NCI-H345 treated with DMSO at 0.1 percent for 48 hours (cell line): ENCODE data around the gene RSRP1.
"Not testable (repeated sequence)": the region's sequence is repeated elsewhere in the genome, so short reads cannot be mapped to it uniquely, and the experiment has no call there.

Source experiments
- DNase-seq: peaks from one replicate; lab custom pipeline; 2025; ENCODE audit not compliant: unreplicated experiment; lab: John Stamatoyannopoulos, UW

Gene RSRP1

DNA sequence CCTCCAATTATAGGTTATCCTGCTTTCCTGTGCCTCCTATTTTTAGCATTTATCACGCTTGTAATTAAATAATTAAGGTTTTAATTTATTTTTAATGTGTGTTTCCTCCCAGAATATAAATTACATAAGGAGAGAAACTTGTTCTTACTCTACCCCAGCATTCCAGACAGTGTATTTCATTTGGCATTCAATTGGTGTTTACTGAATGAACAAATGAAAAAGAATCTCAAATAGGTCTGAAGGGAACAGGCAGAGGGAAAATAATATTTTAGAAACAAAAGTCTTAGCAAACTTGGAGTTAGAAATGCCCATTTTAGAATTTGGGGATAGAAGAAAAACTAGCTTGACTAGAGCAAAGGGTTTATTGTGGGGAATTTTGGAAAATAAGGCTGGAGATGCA lies 9.9 kb upstream of the RSRP1 start:
- DNase-seq = no peak

DNA sequence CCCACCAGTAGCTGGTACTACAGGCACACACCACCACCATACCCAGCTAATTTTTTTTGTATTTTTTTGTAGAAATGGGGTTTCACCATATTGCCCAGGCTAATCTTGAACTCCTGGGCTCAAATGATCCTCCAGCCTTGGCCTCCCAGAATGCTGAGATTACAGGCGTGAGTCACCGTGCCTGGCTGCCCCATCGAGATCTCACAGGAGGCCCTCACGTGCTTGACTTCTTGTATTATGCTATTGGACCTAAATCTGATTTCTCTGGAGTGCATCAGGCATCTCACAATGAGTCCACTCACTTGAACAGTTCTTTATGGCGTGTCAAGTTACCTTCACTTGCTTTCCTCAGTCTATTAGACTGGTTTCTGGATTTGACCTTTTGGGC lies 9.3 kb upstream of the RSRP1 start:
- no peak for DNase-seq

DNA sequence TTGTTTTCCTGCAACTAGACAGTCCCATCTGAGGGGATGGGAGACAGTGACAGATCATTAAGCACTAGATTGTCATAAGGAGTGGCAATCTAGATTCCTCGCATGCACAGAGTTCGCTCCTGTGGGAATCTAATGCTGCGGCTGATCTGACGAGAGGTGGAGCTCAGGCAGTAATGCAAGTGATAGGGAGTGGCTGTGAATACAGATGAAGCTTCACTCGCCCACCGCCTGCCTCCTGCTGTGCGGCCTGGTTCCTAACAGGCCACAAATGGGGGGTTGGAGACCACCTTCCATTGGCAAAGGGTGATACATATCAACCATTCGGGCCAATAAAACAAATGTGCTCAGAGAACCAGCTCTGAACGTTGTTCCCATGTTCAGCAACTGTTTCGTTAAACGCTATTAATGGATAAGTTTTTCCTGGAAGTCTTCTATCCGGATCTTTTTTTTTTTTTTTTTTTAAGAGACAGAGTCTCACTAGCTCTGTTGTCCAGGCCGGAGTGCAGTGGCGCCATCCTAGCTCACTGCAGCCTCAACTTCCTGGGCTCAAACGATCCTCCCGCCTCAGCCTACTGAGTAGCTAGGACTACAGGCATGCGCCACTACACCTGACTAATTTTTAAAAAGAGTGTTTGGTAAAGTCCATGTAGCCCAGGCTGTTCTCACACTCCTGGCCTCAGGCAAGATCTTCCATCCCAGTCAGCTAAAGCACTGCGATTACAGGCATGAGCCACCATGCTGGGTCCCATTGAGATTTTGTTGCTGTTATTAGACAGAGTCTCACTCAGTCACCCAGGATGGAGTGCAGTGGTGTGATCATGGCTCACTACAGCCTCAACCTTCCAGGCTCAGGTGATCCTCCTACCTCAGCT lies 8.7 kb upstream of the RSRP1 start:
- no peak for DNase-seq

GRCh38 chr1:25253911-25254310 lies 6.7 kb upstream of the RSRP1 start:
- no peak for DNase-seq

DNA sequence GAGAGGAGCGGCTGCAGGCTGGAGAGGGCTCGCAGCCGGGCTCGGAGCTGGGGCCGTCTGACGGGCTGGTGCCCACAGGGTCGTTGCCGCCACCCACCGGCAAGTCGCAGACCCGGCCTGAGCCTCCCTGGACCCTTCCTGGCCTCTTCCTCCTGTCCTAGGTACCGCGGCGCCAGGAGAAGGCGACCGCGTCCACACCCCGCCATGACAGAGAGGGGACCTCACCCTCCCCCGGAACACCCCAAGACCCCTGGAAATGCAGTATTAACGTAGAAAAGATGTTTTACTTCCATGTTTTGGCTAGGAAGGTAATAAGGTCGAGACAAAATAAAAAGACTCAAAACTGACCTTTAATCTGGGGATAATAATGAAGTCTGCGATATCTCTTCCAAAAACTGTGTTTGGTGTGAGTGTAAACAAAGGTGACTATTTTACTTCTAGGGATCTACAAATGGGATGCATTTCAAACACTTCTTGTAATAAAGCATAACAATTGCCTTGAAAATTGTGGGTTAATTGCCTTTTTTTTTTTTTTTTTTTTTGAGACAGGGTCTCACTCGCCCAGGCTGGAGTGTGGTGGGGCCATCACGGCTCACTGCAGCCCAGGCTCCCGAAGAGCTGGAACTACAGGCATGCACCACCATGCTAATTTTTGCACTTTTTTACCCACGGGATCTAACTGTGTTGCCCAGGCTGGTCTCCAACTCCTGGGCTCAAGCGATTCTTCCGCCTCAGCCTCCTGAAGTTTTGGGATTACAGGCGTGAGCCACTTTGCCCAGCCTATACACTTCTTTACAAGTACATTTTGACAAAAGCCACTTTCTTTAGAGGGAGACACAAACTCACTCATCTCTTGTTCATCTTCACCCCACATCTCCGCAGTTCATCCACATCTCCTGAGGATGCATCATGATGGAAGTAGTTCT lies 838 bp upstream of the RSRP1 start:
- no peak for DNase-seq

- DNase-seq = no peak
Measured at GRCh38 chr1:25246600-25247023, 642 bp downstream of the RSRP1 start.

DNA sequence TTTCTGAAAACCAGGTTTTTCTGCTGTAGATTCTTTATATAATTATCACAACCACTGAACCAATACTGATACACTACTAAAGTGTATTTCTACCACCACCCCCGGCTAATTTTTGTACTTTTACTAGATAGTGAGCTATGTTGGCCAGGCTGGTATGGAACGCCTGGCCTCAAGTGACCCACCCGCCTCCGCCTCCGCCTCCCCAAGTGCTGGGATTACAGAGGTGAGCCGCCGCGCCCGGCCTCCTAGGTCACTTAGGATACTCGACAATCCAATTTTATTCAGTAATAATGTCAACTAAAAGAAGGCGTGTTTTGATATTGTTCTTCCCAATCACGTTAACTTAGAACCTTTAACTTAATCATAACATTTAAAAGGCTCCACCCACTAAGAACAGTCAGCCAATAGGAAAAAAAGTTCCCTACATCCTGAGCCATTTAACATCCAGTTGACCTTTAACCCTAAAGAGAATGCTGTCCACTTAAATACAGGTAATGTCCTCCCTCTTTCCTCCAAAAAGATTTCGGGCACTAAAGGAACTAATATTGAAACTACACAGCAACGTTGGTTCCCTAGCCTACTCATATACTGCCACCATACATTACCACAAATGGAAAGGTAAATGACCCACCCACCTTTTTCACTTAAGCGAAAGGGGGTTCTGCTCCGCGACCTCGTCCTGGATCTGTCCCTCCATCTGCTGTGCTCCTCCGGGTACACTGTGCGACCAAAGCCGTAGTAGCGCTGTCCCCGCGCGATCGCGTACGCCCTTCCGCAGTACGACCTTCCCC lies 1.2 kb downstream of the RSRP1 start:
- no peak for DNase-seq

DNA sequence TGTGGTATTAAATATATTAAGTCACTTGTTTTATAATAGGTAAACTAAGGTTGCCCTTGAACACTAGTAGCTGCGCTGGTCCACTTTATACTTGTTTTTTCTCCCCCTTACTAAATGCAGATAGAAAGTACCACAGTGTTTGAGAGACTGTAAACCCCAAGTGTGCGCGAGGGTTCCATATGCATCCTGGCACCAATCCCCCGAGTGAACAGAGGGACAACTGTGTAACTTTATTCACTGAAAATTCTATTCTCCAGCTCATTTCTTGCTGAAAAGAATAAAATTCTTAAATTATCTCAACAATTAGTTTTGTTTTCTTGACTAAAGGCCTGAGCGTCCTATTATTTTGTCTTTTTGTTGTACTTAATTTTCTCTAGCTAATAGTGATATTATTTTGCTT lies 1.9 kb downstream of the RSRP1 start:
- DNase-seq = no peak

- DNase-seq = no peak
Measured at GRCh38 chr1:25243907-25244306, 3.3 kb downstream of the RSRP1 start.

DNA sequence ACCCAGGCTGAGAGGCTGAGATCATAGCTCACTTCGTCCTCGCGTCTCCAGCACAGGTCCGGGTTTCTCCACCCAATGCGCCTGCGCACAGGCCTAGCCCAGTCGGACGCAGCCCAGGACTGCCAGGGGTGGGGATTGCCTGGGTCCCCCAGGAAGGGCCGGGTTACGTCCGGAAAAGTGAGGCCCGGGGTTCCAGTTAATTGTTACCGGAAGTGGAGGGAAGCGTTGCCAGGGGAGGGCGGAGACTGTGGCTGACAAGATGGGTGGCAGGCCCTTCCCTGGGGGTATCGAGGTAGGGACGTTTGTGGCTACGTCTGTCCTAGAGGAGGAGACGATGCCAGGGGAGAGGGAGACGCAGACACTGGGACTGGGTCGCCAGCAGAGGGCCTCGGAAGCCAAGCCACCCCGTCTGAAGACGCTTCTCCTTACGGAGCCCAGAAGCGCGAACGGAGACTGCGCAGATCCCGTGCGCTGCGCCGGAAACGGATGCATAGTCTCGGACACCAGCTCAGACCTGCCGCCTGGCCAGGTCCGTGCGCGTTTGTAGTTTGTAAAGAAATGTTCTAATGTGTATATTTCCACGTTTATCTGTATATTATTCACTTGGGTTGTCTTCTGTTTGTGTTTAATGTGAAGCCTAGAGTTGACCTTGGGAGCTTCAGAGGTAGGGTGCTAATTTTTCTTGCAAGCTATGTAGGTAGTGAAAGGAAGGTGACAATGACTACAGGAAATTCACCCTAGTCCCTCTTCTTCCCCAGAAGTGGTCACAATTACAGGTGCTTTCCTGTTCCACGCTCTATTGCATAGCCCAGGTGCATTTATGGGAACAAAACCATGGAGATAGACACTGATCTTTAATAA lies 7.3 kb downstream of the RSRP1 start:
- peak; percentile 87 for DNase-seq

DNA sequence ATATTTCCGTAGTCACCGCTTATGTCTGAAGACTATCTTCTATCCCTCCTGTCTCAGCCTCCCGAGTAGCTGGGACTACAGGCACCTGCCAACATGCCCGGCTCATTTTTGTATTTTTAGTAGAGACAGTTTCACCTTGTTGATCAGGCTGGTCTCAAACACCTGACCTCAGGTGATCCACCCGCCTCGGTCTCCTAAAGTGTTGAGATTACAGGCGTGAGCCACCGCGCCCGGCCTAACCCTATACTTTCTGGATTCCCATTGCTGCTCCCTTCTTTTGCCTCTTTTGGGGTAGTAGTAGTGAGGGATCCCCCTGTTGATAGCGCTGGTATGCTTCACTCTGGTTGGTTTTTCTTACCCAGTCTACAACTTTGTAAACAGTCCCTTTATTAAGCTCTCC lies 9.2 kb downstream of the RSRP1 start:
- DNase-seq = no peak

DNA sequence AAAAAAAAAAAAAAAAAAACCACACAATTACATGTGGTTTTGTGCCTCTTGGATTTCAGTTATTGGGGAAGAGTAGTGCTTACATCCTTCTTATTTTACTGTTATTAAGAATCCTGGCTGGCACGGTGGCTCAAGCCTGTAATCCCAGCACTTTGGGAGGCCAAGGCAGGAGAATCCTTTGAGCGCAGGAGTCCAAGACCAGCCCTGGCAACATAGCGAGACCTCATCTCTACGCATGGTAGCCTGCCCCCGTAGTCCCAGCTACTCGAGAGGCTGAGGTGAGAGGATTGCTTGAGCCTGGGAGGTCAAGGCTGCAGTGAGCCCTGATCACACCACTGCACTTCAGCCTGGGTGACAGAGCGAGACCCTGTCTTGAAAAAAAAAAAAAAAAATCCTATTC lies 11.0 kb downstream of the RSRP1 start:
- DNase-seq = not testable (repeated sequence)

GRCh38 chr1:25235411-25235810 lies 11.8 kb downstream of the RSRP1 start:
- not testable (repeated sequence) for DNase-seq

- peak; percentile 13 for DNase-seq
Measured at GRCh38 chr1:25232866-25233784, 14.1 kb downstream of the RSRP1 start.

DNA sequence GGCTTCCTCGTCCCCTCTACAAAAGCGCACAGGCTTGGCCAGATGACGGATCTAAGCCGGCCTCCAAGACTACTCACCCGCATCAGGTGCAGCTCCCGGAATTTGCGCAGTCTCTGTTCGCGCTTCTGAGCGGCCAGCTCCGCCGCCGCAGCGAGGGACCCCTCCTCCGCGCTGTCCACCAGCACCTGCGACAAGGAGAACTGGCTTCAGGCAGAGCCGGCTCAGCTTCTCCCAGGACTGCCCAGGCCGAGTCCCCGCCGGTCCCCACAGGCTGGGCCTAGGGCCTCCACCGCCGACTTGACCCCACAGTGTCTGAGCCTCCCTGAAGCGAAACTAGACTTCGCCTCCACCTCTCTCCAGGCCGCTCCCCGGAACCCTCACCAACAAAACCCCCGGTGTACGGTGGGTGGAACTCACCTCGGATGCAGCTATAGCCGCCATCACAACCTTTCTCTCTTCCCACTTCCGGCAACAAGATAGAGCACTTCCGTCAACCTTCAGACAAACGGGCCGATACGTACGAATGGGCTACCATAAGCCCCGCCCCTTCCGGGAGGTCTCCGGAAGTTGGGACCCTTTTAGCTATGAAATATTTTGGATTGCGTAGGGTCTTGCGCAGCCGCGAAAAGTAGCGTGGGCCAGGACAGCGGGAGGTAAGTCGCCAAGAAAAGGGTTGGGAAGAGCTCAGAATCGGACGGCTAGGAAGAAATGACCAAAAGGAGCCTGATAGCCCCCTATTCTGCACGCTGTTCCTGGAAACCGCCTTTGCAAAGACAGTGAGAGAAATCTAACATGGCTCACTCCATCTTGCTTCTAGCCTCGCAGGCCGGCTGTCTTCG lies 15.0 kb downstream of the RSRP1 start, which contains the start of gene SYF2:
TSS of gene SYF2 (minus strand) at position 476 of the 839 bp plus-strand sequence. CDS start at position 441, 35 bp downstream.
- DNase-seq = peak; percentile 87

DNA sequence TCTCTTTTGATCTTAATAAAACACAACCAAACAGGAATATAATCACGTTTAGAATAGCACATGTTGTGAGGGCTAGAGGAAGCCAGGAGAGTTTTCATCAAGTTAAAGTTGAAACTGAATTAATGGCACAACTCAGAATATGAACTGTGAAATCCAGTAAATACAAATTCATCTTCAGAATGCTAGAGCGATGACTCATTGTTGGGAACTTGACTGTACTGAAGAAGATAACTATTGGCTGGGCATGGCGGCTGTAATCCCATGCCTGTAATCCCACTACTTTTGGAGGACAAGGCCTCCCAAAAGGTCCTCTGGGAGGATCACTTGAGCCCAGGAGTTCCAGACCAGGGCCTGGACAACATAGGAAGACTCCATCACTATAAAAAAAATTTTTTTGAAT lies 23.8 kb downstream of the RSRP1 start:
- no peak for DNase-seq

GRCh38 chr1:25222606-25223005 lies 24.6 kb downstream of the RSRP1 start:
- DNase-seq = no peak

- DNase-seq = no peak
Measured at GRCh38 chr1:25220666-25221065, 26.6 kb downstream of the RSRP1 start.
